Endothelial cell of umbilical vein (primary cell): ENCODE data around the gene RIOX2. TPM values are rescaled to one million over a fixed set of nuclear protein-coding genes. Genes with fewer than 3 reads are reported as not detected.

Experiments
- BruUV-seq: library from RNA; stranded (reverse); fragments of 400-500 nt; replicated peaks from 2 replicates; lab custom pipeline; 2021; lab: Mats Ljungman, UMichigan
- CTCF ChIA-PET: fragments of 300-600, 350-600 bp; sonication (Branson Sonifier 250); formaldehyde crosslinking; loops from one replicate; lab custom pipeline; 2021; ENCODE audit warnings: antibody characterized with exemption, inconsistent platforms; lab: Charles Lee
- POLR2A ChIA-PET: fragments of 300-600, 350-600 bp; sonication (Branson Sonifier 250); formaldehyde crosslinking; loops from one replicate; lab custom pipeline; 2021; ENCODE audit warnings: antibody characterized with exemption, inconsistent platforms; lab: Charles Lee
- DNase-seq: peaks from one replicate; pipeline ENCODE4 v3.0.0-alpha.2; 2011; ENCODE audit warnings: low read depth, low spot score
- FAIRE-seq: peaks from 2 replicates; lab custom pipeline; 2011; peaks lifted over from hg19 to GRCh38; lab: Jason Lieb, UNC
- H2AFZ ChIP-seq: 2 replicates; pipeline ENCODE4 v1.6.0; 2012; ENCODE audit warnings: low read depth, low read length, control low read depth, inconsistent platforms
- H3K27ac ChIP-seq: 2 replicates; pipeline ENCODE4 v1.5.1; 2011; ENCODE audit warnings: low read depth, mild to moderate bottlenecking, control low read depth, low read length, moderate library complexity; ENCODE audit not compliant: insufficient read depth
- H3K27me3 ChIP-seq, 2 experiments: 2 replicates each; pipeline versions ENCODE4 v1.6.0 to v1.6.1; 2011; ENCODE audit warnings: low read length in 2 of 2, mixed read lengths in 1 of 2; ENCODE audit not compliant: control insufficient read depth in 2 of 2, insufficient read depth in 2 of 2
- H3K36me3 ChIP-seq, 2 experiments: 2 replicates in 1 of 2; 3 replicates in 1 of 2; pipeline ENCODE4 v1.5.1; 2011; ENCODE audit warnings: low read length in 2 of 2, mild to moderate bottlenecking in 1 of 2, moderate library complexity in 1 of 2; ENCODE audit not compliant: control insufficient read depth in 2 of 2, insufficient read depth in 2 of 2; ENCODE audit errors: extremely low read depth in 1 of 2
- H3K4me1 ChIP-seq: 3 replicates; pipeline ENCODE4 v1.5.1; 2011; ENCODE audit warnings: mild to moderate bottlenecking, low read length; ENCODE audit not compliant: control insufficient read depth, insufficient read depth; ENCODE audit errors: extremely low read depth
- H3K4me2 ChIP-seq: 2 replicates; pipeline ENCODE4 v1.6.1; 2011; ENCODE audit warnings: low read length, control low read depth, mixed read lengths; ENCODE audit not compliant: insufficient read depth
- H3K4me3 ChIP-seq, 3 experiments: fragments of 200-600 bp in 1 of 3; sonication (generic), shearing (Covaris generic) in 1 of 3; replicated peaks in 1 of 3; 2 replicates each; pipeline ENCODE4 v1.5.1; 2011 to 2016; ENCODE audit warnings: control low read depth in 3 of 3, low read length in 3 of 3, mild to moderate bottlenecking in 2 of 3, inconsistent platforms in 1 of 3, low read depth in 1 of 3, moderate library complexity in 1 of 3; ENCODE audit not compliant: insufficient read depth in 1 of 3
- H3K79me2 ChIP-seq: 2 replicates; pipeline ENCODE4 v1.6.0; 2012; ENCODE audit warnings: low read length, inconsistent platforms; ENCODE audit not compliant: control insufficient read depth, insufficient read depth
- H3K9ac ChIP-seq: replicated peaks from 2 replicates; pipeline ENCODE3; 2011; ENCODE audit warnings: low read length, control low read depth; ENCODE audit not compliant: insufficient read depth; ENCODE audit errors: extremely low read depth
- H3K9me1 ChIP-seq: replicated peaks from 3 replicates; pipeline ENCODE4 v1.6.0; 2011; ENCODE audit warnings: mild to moderate bottlenecking, low read length; ENCODE audit not compliant: control insufficient read depth, insufficient read depth; ENCODE audit errors: extremely low read depth
- H3K9me3 ChIP-seq: replicated peaks from 2 replicates; pipeline ENCODE4 v1.5.1; 2012; ENCODE audit warnings: low read length, inconsistent platforms; ENCODE audit not compliant: control insufficient read depth, insufficient read depth
- H4K20me1 ChIP-seq: replicated peaks from 2 replicates; pipeline ENCODE3; 2011; ENCODE audit warnings: mild to moderate bottlenecking, low read length; ENCODE audit not compliant: control insufficient read depth, insufficient read depth; ENCODE audit errors: extremely low read depth
- EZH2 ChIP-seq: IDR thresholded peaks from 2 replicates; pipeline ENCODE4 v1.6.1; 2012; ENCODE audit warnings: borderline replicate concordance, low read depth, mild to moderate bottlenecking, moderate library complexity, low read length, inconsistent platforms; ENCODE audit not compliant: severe bottlenecking
- FOS ChIP-seq: IDR thresholded peaks from 2 replicates; pipeline ENCODE4 v1.6.1; 2011; ENCODE audit warnings: mild to moderate bottlenecking, low read length, moderate library complexity, borderline replicate concordance; ENCODE audit not compliant: insufficient read depth
- GATA2 ChIP-seq: IDR thresholded peaks from 2 replicates; pipeline ENCODE4 v1.7.0; 2011; ENCODE audit warnings: low read depth, mild to moderate bottlenecking, moderate library complexity, mixed read lengths, low read length; ENCODE audit not compliant: insufficient read length, insufficient read depth
- JUN ChIP-seq: IDR thresholded peaks from 2 replicates; pipeline ENCODE4 v1.6.1; 2011; ENCODE audit warnings: borderline replicate concordance, low read depth; ENCODE audit not compliant: insufficient read length, insufficient read depth
- MYC ChIP-seq: IDR thresholded peaks from one replicate; pipeline ENCODE4 v1.6.1; 2011; ENCODE audit warnings: mild to moderate bottlenecking, low read depth, low read length
- POLR2A ChIP-seq: IDR thresholded peaks from 2 replicates; pipeline ENCODE4 v1.6.1; 2012; ENCODE audit warnings: low read depth, mild to moderate bottlenecking, control low read depth, low read length
- POLR2AphosphoS5 ChIP-seq: IDR thresholded peaks from 2 replicates; pipeline ENCODE4 v1.6.1; 2012; ENCODE audit warnings: low read depth, mild to moderate bottlenecking, control low read depth, low read length, moderate library complexity; ENCODE audit not compliant: insufficient read depth
- dilution Hi-C: fragments of 300-500 bp; cut with MboI; formaldehyde crosslinking; loops from one replicate; pipeline ENCODE4 v1.15.0; 2019; ENCODE audit warnings: low sequenced_read_pairs; ENCODE audit not compliant: extremely low pct_ligation_motif_present
- intact Hi-C: fragments of 100-400 bp; cut with micrococcal nuclease; formaldehyde crosslinking; loops from one replicate; pipeline ENCODE4 v1.10.0; 2022
- polyA plus RNA-seq, 4 experiments: library from polyadenylated mRNA; depleted of rRNA in 3 of 4; stranded (reverse) in 3 of 4; unstranded in 1 of 4; fragments of >200 nt; gene quantifications; 2 replicates each; pipeline versions ENCODE4 v1.2.1 to v1.2.3, GENCODE V29; 2011 to 2012; ENCODE audit warnings: missing spikeins in 1 of 4
- total RNA-seq: library from RNA; stranded (reverse); gene quantifications from 2 replicates; pipeline ENCODE4 v1.2.3, GENCODE V29; 2021
- TF ChIP-seq, protein P1 (sequence below): IDR thresholded peaks from 2 replicates; pipeline ENCODE4 v1.6.1; 2011; ENCODE audit not compliant: insufficient read depth, insufficient read length
- TF ChIP-seq, protein P2 (sequence below), 2 donors: IDR thresholded peaks; 1 replicate in 1 of 2; 2 replicates in 1 of 2; pipeline ENCODE4 v1.5.1; 2011; ENCODE audit warnings: low read length in 2 of 2, mild to moderate bottlenecking in 2 of 2, moderate library complexity in 2 of 2, control low read depth in 1 of 2, inconsistent platforms in 1 of 2, low read depth in 1 of 2; ENCODE audit not compliant: insufficient read depth in 1 of 2; ENCODE audit errors: extremely low read depth in 1 of 2

Gene RIOX2
- total and polyA plus RNA-seq, 2 donors (not counting 3 experiments of a cell fraction or from before 2014, with no cell fraction given): 14.5 to 30.5 TPM

DNA sequence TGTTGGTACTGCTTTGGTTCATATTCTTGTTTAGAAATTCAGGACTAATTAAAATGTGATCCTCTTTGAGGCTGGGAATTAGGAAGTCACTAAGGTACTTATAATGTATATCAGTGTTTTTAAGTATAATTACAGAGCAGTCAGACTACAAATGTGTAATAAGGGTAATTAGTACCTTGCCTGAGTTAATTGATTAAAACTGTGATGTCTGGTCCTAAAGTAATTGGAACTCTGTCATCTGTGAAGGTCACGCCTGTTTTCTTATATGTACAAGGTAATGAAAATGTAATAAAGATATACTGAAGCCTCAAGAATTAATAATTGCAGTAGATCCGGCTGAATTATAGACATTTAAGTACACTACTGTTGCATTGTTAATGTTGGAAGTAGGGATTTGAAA is 32.8 kb downstream of the RIOX2 start:
- no peak overlapping the region for H3K4me3 ChIP-seq
- DNase-seq (no peak), FAIRE-seq (no peak)
- H3K9me3 ChIP-seq: no peaks in the 10 kb centered on the region
- intact Hi-C loops: no loop called here
- no peaks in the 10 kb centered on the region for H3K27me3 ChIP-seq
- TF ChIP-seq EZH2 (no peak), POLR2AphosphoS5 (no peak), POLR2A (no peak), FOS (no peak), JUN (no peak), GATA2 (no peak), MYC (no peak)
- TF ChIP-seq, protein P1, sequence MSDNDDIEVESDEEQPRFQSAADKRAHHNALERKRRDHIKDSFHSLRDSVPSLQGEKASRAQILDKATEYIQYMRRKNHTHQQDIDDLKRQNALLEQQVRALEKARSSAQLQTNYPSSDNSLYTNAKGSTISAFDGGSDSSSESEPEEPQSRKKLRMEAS: no peak
- TF ChIP-seq, protein P2, sequence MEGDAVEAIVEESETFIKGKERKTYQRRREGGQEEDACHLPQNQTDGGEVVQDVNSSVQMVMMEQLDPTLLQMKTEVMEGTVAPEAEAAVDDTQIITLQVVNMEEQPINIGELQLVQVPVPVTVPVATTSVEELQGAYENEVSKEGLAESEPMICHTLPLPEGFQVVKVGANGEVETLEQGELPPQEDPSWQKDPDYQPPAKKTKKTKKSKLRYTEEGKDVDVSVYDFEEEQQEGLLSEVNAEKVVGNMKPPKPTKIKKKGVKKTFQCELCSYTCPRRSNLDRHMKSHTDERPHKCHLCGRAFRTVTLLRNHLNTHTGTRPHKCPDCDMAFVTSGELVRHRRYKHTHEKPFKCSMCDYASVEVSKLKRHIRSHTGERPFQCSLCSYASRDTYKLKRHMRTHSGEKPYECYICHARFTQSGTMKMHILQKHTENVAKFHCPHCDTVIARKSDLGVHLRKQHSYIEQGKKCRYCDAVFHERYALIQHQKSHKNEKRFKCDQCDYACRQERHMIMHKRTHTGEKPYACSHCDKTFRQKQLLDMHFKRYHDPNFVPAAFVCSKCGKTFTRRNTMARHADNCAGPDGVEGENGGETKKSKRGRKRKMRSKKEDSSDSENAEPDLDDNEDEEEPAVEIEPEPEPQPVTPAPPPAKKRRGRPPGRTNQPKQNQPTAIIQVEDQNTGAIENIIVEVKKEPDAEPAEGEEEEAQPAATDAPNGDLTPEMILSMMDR (IDR thresholded peaks at IDR 0.05; ENCODE audit: extremely low read depth in 1 of 2, insufficient read depth in 1 of 2, low read depth in 1 of 2, low read length in 2 of 2): no peak
- H3K9me1 ChIP-seq: no peaks in the 10 kb centered on the region
- no peak overlapping the region for H2AFZ ChIP-seq
- H3K4me1 ChIP-seq: no peaks in the 10 kb centered on the region
- dilution Hi-C loops: no loop called here
- no peak overlapping the region for H3K27ac ChIP-seq
- H4K20me1 ChIP-seq: no peaks in the 10 kb centered on the region
- H3K36me3 ChIP-seq: peaks cover 8 to 14% of the 10 kb centered on the region in 2 experiments
- H3K79me2 ChIP-seq: no peaks in the 10 kb centered on the region
- no peak overlapping the region for H3K4me2 ChIP-seq
- ChIA-PET POLR2A (no interaction called here), CTCF (no interaction called here)
- H3K9ac ChIP-seq: no peak overlapping the region
- no TSS peak for BruUV-seq
